Smooth muscle cell of the brain vasculature (primary cell): Measurements from ENCODE around the gene OOSP2.
"Not testable (repeated sequence)": the region's sequence is repeated elsewhere in the genome, so short reads cannot be mapped to it uniquely, and the experiment has no call there.

Experiments
- DNase-seq: peaks from one replicate; pipeline ENCODE4 v3.0.0-alpha.2; 2012; ENCODE audit warnings: low read depth, low spot score

OOSP2 gene

GRCh38 chr11:60040109-60040508 is at the start of gene OOSP2:
OOSP2 (plus strand) TSS chr11:60040409; CDS start chr11:60040460, 51 bp downstream.
- no peak for DNase-seq

GRCh38 chr11:59990421-59990820 is 49.8 kb upstream of the OOSP2 start:
- DNase-seq, result no peak

- DNase-seq, result no peak
Observed at GRCh38 chr11:59992425-59992824, 47.8 kb upstream of the OOSP2 start.

- DNase-seq, result no peak
Observed at GRCh38 chr11:59997800-59998199, 42.4 kb upstream of the OOSP2 start.

GRCh38 chr11:59999691-60000090 is 40.5 kb upstream of the OOSP2 start:
- no peak for DNase-seq

GRCh38 chr11:60003729-60004128 is 36.5 kb upstream of the OOSP2 start:
- DNase-seq, result no peak

- no peak for DNase-seq
Observed at GRCh38 chr11:60005360-60005759, 34.8 kb upstream of the OOSP2 start.

GRCh38 chr11:60016881-60017280 is 23.3 kb upstream of the OOSP2 start, which contains the start of gene OOSP4B:
OOSP4B (plus strand) TSS chr11:60017181.
- DNase-seq, result no peak

- DNase-seq, result no peak
Observed at GRCh38 chr11:60018058-60018457, 22.2 kb upstream of the OOSP2 start.

GRCh38 chr11:60020376-60020775 is 19.8 kb upstream of the OOSP2 start:
- DNase-seq, result not testable (repeated sequence)

- DNase-seq, result no peak
Observed at GRCh38 chr11:60029015-60029632, 11.1 kb upstream of the OOSP2 start.

GRCh38 chr11:60050422-60050821 is 10.2 kb downstream of the OOSP2 start:
- DNase-seq, result not testable (repeated sequence)

GRCh38 chr11:60050839-60051238 is 10.6 kb downstream of the OOSP2 start:
- DNase-seq, result not testable (repeated sequence)

GRCh38 chr11:60056349-60056969 is 16.2 kb downstream of the OOSP2 start, which contains the start of gene MS4A3:
MS4A3 (plus strand) TSS chr11:60056665; CDS start chr11:60061161, 4,496 bp downstream.
- no peak for DNase-seq

- no peak for DNase-seq
Observed at GRCh38 chr11:60059052-60059451, 18.8 kb downstream of the OOSP2 start.

- DNase-seq, result no peak
Observed at GRCh38 chr11:60059521-60060240, 19.5 kb downstream of the OOSP2 start.

- DNase-seq, result no peak
Observed at GRCh38 chr11:60064111-60064510, 23.9 kb downstream of the OOSP2 start.

GRCh38 chr11:60065801-60066200 is 25.6 kb downstream of the OOSP2 start:
- DNase-seq, result no peak

- no peak for DNase-seq
Observed at GRCh38 chr11:60069450-60069849, 29.2 kb downstream of the OOSP2 start.

- not testable (repeated sequence) for DNase-seq
Observed at GRCh38 chr11:60071644-60072043, 31.4 kb downstream of the OOSP2 start.

- DNase-seq, result no peak
Observed at GRCh38 chr11:60077216-60077817, 37.1 kb downstream of the OOSP2 start.

- DNase-seq, result no peak
Observed at GRCh38 chr11:60077981-60078380, 37.8 kb downstream of the OOSP2 start.
